ENCODE measurements around the gene PUM2. TPM values are rescaled to one million over a fixed set of nuclear protein-coding genes. Genes with fewer than 3 reads are reported as not detected.

PUM2 gene
- total and polyA plus RNA-seq, 2 of the 13 experiments (the other 11 are each of a cell fraction or from before 2014, with no cell fraction given), result 69.6 to 69.8 TPM

- TF ChIP-seq, protein P1, sequence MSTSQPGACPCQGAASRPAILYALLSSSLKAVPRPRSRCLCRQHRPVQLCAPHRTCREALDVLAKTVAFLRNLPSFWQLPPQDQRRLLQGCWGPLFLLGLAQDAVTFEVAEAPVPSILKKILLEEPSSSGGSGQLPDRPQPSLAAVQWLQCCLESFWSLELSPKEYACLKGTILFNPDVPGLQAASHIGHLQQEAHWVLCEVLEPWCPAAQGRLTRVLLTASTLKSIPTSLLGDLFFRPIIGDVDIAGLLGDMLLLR (CRISPR knock-in tag; IDR thresholded peaks at IDR 0.05), result no peak
- TF ChIP-seq RNF2 (conservative IDR thresholded peaks at IDR 0.05; ENCODE audit: low read depth) (no peak), SMARCE1 (IDR thresholded peaks at IDR 0.05; ENCODE audit: borderline replicate concordance) (no peak), SOX6 (IDR thresholded peaks at IDR 0.05) (no peak), SOX6 (CRISPR knock-in tag; IDR thresholded peaks at IDR 0.05) (no peak), HNRNPK (IDR thresholded peaks at IDR 0.05; ENCODE audit: low read depth, low read length, poor library complexity, severe bottlenecking) (no peak), FOXA1 (IDR thresholded peaks at IDR 0.05) (no peak), FOXA1 (CRISPR knock-in tag; IDR thresholded peaks at IDR 0.05) (0 out of 2 replicates have a peak, but pooled peaks have one; percentile 19), SIN3A (IDR thresholded peaks at IDR 0.05; ENCODE audit: borderline replicate concordance, low read depth, low read length) (peak; percentile 48; the same call in 1 of the 2 replicates), KLF12 (CRISPR knock-in tag; IDR thresholded peaks at IDR 0.05; ENCODE audit: borderline replicate concordance) (no peak), SRSF9 (IDR thresholded peaks at IDR 0.05; ENCODE audit: borderline replicate concordance, insufficient read depth, low read depth, low read length, poor library complexity, severe bottlenecking) (no peak), HDAC1 (CRISPR knock-in tag; IDR thresholded peaks at IDR 0.05) (peak; percentile 77), CEBPG (CRISPR knock-in tag; IDR thresholded peaks at IDR 0.05) (no peak), ZNF883 (CRISPR knock-in tag; IDR thresholded peaks at IDR 0.05; ENCODE audit: not compliant biosample characterization) (peak; percentile 75)
- TF ChIP-seq, protein P2, sequence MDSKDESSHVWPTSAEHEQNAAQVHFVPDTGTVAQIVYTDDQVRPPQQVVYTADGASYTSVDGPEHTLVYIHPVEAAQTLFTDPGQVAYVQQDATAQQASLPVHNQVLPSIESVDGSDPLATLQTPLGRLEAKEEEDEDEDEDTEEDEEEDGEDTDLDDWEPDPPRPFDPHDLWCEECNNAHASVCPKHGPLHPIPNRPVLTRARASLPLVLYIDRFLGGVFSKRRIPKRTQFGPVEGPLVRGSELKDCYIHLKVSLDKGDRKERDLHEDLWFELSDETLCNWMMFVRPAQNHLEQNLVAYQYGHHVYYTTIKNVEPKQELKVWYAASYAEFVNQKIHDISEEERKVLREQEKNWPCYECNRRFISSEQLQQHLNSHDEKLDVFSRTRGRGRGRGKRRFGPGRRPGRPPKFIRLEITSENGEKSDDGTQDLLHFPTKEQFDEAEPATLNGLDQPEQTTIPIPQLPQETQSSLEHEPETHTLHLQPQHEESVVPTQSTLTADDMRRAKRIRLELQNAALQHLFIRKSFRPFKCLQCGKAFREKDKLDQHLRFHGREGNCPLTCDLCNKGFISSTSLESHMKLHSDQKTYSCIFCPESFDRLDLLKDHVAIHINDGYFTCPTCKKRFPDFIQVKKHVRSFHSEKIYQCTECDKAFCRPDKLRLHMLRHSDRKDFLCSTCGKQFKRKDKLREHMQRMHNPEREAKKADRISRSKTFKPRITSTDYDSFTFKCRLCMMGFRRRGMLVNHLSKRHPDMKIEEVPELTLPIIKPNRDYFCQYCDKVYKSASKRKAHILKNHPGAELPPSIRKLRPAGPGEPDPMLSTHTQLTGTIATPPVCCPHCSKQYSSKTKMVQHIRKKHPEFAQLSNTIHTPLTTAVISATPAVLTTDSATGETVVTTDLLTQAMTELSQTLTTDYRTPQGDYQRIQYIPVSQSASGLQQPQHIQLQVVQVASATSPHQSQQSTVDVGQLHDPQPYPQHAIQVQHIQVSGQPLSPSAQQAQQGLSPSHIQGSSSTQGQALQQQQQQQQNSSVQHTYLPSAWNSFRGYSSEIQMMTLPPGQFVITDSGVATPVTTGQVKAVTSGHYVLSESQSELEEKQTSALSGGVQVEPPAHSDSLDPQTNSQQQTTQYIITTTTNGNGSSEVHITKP (CRISPR knock-in tag; IDR thresholded peaks at IDR 0.05; ENCODE audit: low read depth), result no peak
- TF ChIP-seq, protein P3, sequence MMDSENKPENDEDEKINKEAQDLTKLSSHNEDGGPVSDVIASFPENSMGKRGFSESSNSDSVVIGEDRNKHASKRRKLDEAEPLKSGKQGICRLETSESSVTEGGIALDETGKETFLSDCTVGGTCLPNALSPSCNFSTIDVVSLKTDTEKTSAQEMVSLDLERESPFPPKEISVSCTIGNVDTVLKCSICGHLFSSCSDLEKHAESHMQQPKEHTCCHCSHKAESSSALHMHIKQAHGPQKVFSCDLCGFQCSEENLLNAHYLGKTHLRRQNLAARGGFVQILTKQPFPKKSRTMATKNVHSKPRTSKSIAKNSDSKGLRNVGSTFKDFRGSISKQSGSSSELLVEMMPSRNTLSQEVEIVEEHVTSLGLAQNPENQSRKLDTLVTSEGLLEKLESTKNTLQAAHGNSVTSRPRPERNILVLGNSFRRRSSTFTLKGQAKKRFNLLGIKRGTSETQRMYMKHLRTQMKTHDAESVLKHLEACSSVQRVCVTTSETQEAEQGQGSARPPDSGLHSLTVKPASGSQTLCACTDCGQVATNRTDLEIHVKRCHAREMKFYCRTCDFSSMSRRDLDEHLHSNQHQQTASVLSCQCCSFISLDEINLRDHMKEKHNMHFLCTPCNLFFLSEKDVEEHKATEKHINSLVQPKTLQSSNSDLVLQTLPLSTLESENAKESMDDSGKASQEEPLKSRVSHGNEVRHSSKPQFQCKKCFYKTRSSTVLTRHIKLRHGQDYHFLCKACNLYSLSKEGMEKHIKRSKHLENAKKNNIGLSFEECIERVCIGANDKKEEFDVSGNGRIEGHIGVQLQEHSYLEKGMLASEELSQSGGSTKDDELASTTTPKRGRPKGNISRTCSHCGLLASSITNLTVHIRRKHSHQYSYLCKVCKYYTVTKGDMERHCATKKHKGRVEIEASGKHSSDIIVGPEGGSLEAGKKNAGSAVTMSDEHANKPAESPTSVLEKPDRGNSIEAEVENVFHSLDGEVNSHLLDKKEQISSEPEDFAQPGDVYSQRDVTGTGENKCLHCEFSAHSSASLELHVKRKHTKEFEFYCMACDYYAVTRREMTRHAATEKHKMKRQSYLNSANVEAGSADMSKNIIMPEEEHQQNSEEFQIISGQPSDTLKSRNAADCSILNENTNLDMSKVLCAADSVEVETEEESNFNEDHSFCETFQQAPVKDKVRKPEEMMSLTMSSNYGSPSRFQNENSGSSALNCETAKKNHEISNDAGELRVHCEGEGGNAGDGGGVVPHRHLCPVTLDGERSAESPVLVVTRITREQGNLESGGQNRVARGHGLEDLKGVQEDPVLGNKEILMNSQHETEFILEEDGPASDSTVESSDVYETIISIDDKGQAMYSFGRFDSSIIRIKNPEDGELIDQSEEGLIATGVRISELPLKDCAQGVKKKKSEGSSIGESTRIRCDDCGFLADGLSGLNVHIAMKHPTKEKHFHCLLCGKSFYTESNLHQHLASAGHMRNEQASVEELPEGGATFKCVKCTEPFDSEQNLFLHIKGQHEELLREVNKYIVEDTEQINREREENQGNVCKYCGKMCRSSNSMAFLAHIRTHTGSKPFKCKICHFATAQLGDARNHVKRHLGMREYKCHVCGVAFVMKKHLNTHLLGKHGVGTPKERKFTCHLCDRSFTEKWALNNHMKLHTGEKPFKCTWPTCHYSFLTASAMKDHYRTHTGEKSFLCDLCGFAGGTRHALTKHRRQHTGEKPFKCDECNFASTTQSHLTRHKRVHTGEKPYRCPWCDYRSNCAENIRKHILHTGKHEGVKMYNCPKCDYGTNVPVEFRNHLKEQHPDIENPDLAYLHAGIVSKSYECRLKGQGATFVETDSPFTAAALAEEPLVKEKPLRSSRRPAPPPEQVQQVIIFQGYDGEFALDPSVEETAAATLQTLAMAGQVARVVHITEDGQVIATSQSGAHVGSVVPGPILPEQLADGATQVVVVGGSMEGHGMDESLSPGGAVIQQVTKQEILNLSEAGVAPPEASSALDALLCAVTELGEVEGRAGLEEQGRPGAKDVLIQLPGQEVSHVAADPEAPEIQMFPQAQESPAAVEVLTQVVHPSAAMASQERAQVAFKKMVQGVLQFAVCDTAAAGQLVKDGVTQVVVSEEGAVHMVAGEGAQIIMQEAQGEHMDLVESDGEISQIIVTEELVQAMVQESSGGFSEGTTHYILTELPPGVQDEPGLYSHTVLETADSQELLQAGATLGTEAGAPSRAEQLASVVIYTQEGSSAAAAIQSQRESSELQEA (CRISPR knock-in tag; IDR thresholded peaks at IDR 0.05; ENCODE audit: not compliant biosample characterization), result no peak
Observed at GRCh38 chr2:20223407-20224163, 127.1 kb downstream of the PUM2 start (continued).
